HCT116 (cell line): Measurements from ENCODE around the gene SLC22A7. TPM values are rescaled to one million over a fixed set of nuclear protein-coding genes. Genes with fewer than 3 reads are reported as not detected.

ENCODE experiments used
- ATAC-seq: fragments of 200-7000 bp; cut with Tn5 transposase; 2 replicates; pipeline ENCODE4 v1.9.1; 2020; ENCODE audit warnings: mild to moderate bottlenecking, moderate library complexity
- BruUV-seq: library from RNA; stranded (reverse); fragments of 400-500 nt; replicated peaks from 2 replicates; lab custom pipeline; 2021; lab: Mats Ljungman, UMichigan
- CTCF ChIA-PET: fragments of 300-600 bp; sonication (Branson Sonifier 250); formaldehyde crosslinking; loops from one replicate; lab custom pipeline; 2021; ENCODE audit warnings: antibody characterized with exemption; lab: Charles Lee
- POLR2A ChIA-PET: fragments of 300-600, 350-600 bp; sonication (Branson Sonifier 250); formaldehyde crosslinking; loops from one replicate; lab custom pipeline; 2021; ENCODE audit warnings: antibody characterized with exemption; lab: Charles Lee
- RAD21 ChIA-PET, 2 experiments: fragments of 300-600 bp; sonication (Branson Sonifier 250); formaldehyde crosslinking; loops; one replicate each; lab custom pipeline; 2023; ENCODE audit warnings: low total read pairs in 2 of 2; ENCODE audit not compliant: uncharacterized antibody in 2 of 2, unreplicated experiment in 2 of 2, low non-redundant PET in 1 of 2; lab: Charles Lee
- DNase-seq: peaks from one replicate; pipeline ENCODE4 v3.0.0-alpha.2; 2010; ENCODE audit warnings: low read depth, low spot score
- H2AFZ ChIP-seq: fragments of 200-600 bp; shearing (Covaris generic), sonication (generic); 2 replicates; pipeline ENCODE4 v1.6.1; 2017; ENCODE audit warnings: low read depth, mixed run types, mixed read lengths, antibody characterized with exemption, low read length; ENCODE audit not compliant: poor library complexity, severe bottlenecking
- H3K27ac ChIP-seq: 2 replicates; pipeline ENCODE4 v1.5.1; 2012; ENCODE audit warnings: low read depth, low read length
- H3K27me3 ChIP-seq: fragments of 200-600 bp; sonication (generic); 2 replicates; pipeline ENCODE4 v1.6.1; 2016; ENCODE audit warnings: mixed run types, low read length, mixed read lengths; ENCODE audit not compliant: insufficient read depth
- H3K36me3 ChIP-seq, 2 experiments: fragments of 200-500 bp in 1 of 2; fragments of 200-600 bp in 1 of 2; sonication (Bioruptor generic) in 1 of 2; sonication (generic) in 1 of 2; 2 replicates each; pipeline versions ENCODE4 v1.5.1 to v1.6.1; 2014 to 2016; ENCODE audit warnings: low read length in 2 of 2, inconsistent platforms in 1 of 2, mixed read lengths in 1 of 2, mixed run types in 1 of 2; ENCODE audit not compliant: insufficient read depth in 2 of 2, control insufficient read depth in 1 of 2
- H3K4me1 ChIP-seq, 2 experiments: fragments of 200-600 bp in 1 of 2; sonication (generic) in 1 of 2; 2 replicates each; pipeline versions ENCODE4 v1.5.1 to v1.6.1; 2012 to 2017; ENCODE audit warnings: low read length in 2 of 2, inconsistent platforms in 1 of 2, mild to moderate bottlenecking in 1 of 2, mixed read lengths in 1 of 2, mixed run types in 1 of 2, moderate library complexity in 1 of 2; ENCODE audit not compliant: insufficient read depth in 2 of 2, control insufficient read depth in 1 of 2
- H3K4me2 ChIP-seq: fragments of 200-600 bp; sonication (generic); 2 replicates; pipeline ENCODE4 v1.6.1; 2017; ENCODE audit warnings: mixed run types, low read length, mixed read lengths
- H3K4me3 ChIP-seq, 2 experiments: fragments of 200-600 bp in 1 of 2; sonication (generic) in 1 of 2; replicated peaks in 1 of 2; 2 replicates each; pipeline ENCODE4 v1.5.1; 2011 to 2016; ENCODE audit warnings: low read length in 2 of 2, control low read depth in 1 of 2, low read depth in 1 of 2, mild to moderate bottlenecking in 1 of 2, mixed read lengths in 1 of 2, mixed run types in 1 of 2
- H3K79me2 ChIP-seq: fragments of 200-600 bp; sonication (generic); 2 replicates; pipeline ENCODE4 v1.6.1; 2017; ENCODE audit warnings: mild to moderate bottlenecking, mixed run types, low read length, moderate library complexity, mixed read lengths; ENCODE audit not compliant: insufficient read depth
- H3K9ac ChIP-seq: fragments of 200-600 bp; sonication (generic); 2 replicates; pipeline ENCODE4 v1.6.1; 2016; ENCODE audit warnings: low read length, mixed read lengths
- H3K9me2 ChIP-seq: fragments of 200-600 bp; sonication (generic), shearing (Covaris generic); 2 replicates; pipeline ENCODE4 v1.6.1; 2017; ENCODE audit warnings: mixed run types, mild to moderate bottlenecking, moderate library complexity; ENCODE audit not compliant: insufficient read depth
- H3K9me3 ChIP-seq, 2 experiments: fragments of 200-500 bp in 1 of 2; fragments of 200-600 bp in 1 of 2; sonication (Bioruptor generic) in 1 of 2; sonication (generic) in 1 of 2; 2 replicates each; pipeline ENCODE4 v1.6.1; 2014 to 2017; ENCODE audit warnings: low read length in 2 of 2, mixed read lengths in 2 of 2, inconsistent platforms in 1 of 2, low read depth in 1 of 2, mild to moderate bottlenecking in 1 of 2, mixed run types in 1 of 2, moderate library complexity in 1 of 2; ENCODE audit not compliant: control insufficient read depth in 1 of 2, insufficient read depth in 1 of 2
- H4K20me1 ChIP-seq: fragments of 200-600 bp; sonication (generic), shearing (Covaris generic); 2 replicates; pipeline ENCODE4 v1.6.1; 2017; ENCODE audit warnings: mixed run types, mild to moderate bottlenecking, moderate library complexity; ENCODE audit not compliant: insufficient read depth
- CEBPB ChIP-seq: IDR thresholded peaks from 2 replicates; pipeline ENCODE4 v1.6.1; 2012; ENCODE audit warnings: low read depth
- EGR1 ChIP-seq: IDR thresholded peaks from 2 replicates; pipeline ENCODE4 v1.6.1; 2012; ENCODE audit warnings: low read depth
- ELF1 ChIP-seq: IDR thresholded peaks from 2 replicates; pipeline ENCODE4 v1.6.1; 2012; ENCODE audit warnings: low read depth, borderline replicate concordance
- EZH2 ChIP-seq: fragments of 200-600 bp; sonication (generic); IDR thresholded peaks from 2 replicates; pipeline ENCODE4 v1.6.1; 2017; ENCODE audit warnings: antibody characterized with exemption, mixed run types
- EZH2phosphoT487 ChIP-seq: fragments of 200-600 bp; IDR thresholded peaks from 2 replicates; pipeline ENCODE4 v1.6.1; 2018; ENCODE audit warnings: antibody characterized with exemption, borderline replicate concordance
- JUND ChIP-seq: IDR thresholded peaks from 2 replicates; pipeline ENCODE4 v1.6.1; 2012
- RAD21 ChIP-seq: IDR thresholded peaks from 2 replicates; pipeline ENCODE4 v1.6.1; 2012; ENCODE audit warnings: low read depth, mild to moderate bottlenecking
- SIN3A ChIP-seq: IDR thresholded peaks from 2 replicates; pipeline ENCODE4 v1.6.1; 2012; ENCODE audit warnings: low read depth
- SRF ChIP-seq: IDR thresholded peaks from 2 replicates; pipeline ENCODE4 v1.6.1; 2012; ENCODE audit warnings: low read depth
- TCF7L2 ChIP-seq: IDR thresholded peaks from 2 replicates; pipeline ENCODE4 v1.7.0; 2011; ENCODE audit warnings: borderline replicate concordance, inconsistent platforms; ENCODE audit not compliant: insufficient read depth, insufficient read length; ENCODE audit errors: extremely low read depth
- YY1 ChIP-seq: IDR thresholded peaks from 2 replicates; pipeline ENCODE4 v1.6.1; 2011; ENCODE audit warnings: low read length, low read depth, moderate library complexity, mild to moderate bottlenecking; ENCODE audit not compliant: insufficient replicate concordance; ENCODE audit errors: extremely low read depth
- ZFX ChIP-seq: fragments of 450-650 bp; IDR thresholded peaks from 2 replicates; pipeline ENCODE4 v1.6.1; 2017
- ZNF274 ChIP-seq: fragments of 200-500 bp; sonication (Bioruptor generic); IDR thresholded peaks from 2 replicates; pipeline ENCODE4 v1.6.1; 2014; ENCODE audit warnings: mild to moderate bottlenecking, low read depth, low read length, inconsistent platforms
- intact Hi-C: fragments of 100-400 bp; cut with micrococcal nuclease; formaldehyde crosslinking; loops from 2 replicates; pipeline ENCODE4 v1.10.0; 2022
- total RNA-seq: library from RNA; stranded (reverse); gene quantifications from one replicate; pipeline ENCODE4 v1.2.1, GENCODE V29; 2021; ENCODE audit not compliant: unreplicated experiment
- TF ChIP-seq, protein P1 (sequence below): IDR thresholded peaks from 2 replicates; pipeline ENCODE4 v1.6.1; 2011; ENCODE audit warnings: mild to moderate bottlenecking, low read length, moderate library complexity; ENCODE audit not compliant: insufficient replicate concordance; ENCODE audit errors: extremely low read depth
- TF ChIP-seq, protein P2 (sequence below), 3 experiments: fragments of 200-600 bp in 1 of 3; sonication (generic) in 1 of 3; IDR thresholded peaks in 2 of 3; conservative IDR thresholded peaks in 1 of 3; 2 replicates each; pipeline ENCODE4 v1.5.1; 2012 to 2017; ENCODE audit warnings: low read depth in 2 of 3, low read length in 2 of 3, antibody characterized with exemption in 1 of 3, borderline replicate concordance in 1 of 3, control low read depth in 1 of 3, mild to moderate bottlenecking in 1 of 3, mixed read lengths in 1 of 3, mixed run types in 1 of 3, moderate library complexity in 1 of 3; ENCODE audit not compliant: insufficient read depth in 1 of 3
- TF ChIP-seq, protein P3 (sequence below): IDR thresholded peaks from 2 replicates; pipeline ENCODE4 v1.6.1; 2012; ENCODE audit warnings: low read depth
- TF ChIP-seq, protein P4 (sequence below): IDR thresholded peaks from 2 replicates; pipeline ENCODE4 v1.6.1; 2012

SLC22A7 gene
- total RNA-seq, 1 experiment from 2014 or later: not detected

DNA sequence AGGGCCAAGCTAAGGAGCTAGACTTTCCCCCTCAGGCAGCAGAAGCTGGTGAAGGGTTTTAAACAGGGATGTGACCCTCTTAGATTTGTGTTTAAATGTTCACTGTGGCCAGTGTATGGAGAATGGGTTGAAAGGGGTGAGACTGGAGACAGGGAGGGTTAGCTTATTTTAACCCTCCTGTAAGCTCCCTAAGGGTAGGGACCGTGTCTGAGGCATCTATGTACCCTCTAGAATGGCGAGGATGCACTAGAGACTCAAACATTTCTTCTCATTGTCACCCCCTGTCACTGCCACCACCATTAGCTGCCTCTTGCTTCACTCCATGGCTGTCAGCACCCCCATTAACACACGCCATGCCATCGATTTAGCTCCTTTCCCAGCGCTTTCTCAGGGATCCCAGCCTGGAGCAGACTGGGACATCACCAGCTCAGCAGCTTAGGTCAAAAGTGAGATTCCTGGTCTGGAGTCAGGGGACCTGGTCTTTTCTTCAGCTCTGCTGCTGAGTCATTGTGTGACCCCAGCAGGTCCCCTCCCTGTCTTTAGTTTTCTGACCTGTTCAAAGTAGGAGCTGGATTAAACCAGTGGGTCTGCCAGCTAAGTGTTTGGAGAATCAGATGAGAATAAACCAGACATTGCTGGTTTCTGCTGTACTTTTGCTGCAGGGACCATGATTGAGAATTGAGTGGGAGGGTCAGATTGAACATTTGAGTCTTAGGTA, 1.1 kb upstream of the SLC22A7 start:
- no peak for DNase-seq
- Histone ChIP-seq H3K4me2 (no peak overlapping the region), H3K27ac (no peak overlapping the region), H3K27me3 (no peaks in the 10 kb centered on the region), H3K4me1 (no peaks in the 10 kb centered on the region), H3K9me2 (no peaks in the 10 kb centered on the region), H3K79me2 (no peaks in the 10 kb centered on the region), H3K9me3 (no peaks in the 10 kb centered on the region), H3K9ac (no peak overlapping the region), H4K20me1 (no peaks in the 10 kb centered on the region), H3K4me3 (no peak overlapping the region), H2AFZ (no peak overlapping the region), H3K36me3 (no peaks in the 10 kb centered on the region)
- ChIA-PET RAD21 (no interaction called here), CTCF (no interaction called here), POLR2A (no interaction called here)
- TF ChIP-seq EZH2: no peak
- no peak for TF ChIP-seq ZNF274
- no peak for TF ChIP-seq YY1
- TF ChIP-seq, protein P1, sequence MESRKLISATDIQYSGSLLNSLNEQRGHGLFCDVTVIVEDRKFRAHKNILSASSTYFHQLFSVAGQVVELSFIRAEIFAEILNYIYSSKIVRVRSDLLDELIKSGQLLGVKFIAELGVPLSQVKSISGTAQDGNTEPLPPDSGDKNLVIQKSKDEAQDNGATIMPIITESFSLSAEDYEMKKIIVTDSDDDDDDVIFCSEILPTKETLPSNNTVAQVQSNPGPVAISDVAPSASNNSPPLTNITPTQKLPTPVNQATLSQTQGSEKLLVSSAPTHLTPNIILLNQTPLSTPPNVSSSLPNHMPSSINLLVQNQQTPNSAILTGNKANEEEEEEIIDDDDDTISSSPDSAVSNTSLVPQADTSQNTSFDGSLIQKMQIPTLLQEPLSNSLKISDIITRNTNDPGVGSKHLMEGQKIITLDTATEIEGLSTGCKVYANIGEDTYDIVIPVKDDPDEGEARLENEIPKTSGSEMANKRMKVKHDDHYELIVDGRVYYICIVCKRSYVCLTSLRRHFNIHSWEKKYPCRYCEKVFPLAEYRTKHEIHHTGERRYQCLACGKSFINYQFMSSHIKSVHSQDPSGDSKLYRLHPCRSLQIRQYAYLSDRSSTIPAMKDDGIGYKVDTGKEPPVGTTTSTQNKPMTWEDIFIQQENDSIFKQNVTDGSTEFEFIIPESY: no peak
- no peak for TF ChIP-seq JUND
- TF ChIP-seq RAD21: no peak
- TF ChIP-seq SRF: no peak
- no peak for TF ChIP-seq SIN3A
- TF ChIP-seq TCF7L2: no peak
- TF ChIP-seq, protein P2, sequence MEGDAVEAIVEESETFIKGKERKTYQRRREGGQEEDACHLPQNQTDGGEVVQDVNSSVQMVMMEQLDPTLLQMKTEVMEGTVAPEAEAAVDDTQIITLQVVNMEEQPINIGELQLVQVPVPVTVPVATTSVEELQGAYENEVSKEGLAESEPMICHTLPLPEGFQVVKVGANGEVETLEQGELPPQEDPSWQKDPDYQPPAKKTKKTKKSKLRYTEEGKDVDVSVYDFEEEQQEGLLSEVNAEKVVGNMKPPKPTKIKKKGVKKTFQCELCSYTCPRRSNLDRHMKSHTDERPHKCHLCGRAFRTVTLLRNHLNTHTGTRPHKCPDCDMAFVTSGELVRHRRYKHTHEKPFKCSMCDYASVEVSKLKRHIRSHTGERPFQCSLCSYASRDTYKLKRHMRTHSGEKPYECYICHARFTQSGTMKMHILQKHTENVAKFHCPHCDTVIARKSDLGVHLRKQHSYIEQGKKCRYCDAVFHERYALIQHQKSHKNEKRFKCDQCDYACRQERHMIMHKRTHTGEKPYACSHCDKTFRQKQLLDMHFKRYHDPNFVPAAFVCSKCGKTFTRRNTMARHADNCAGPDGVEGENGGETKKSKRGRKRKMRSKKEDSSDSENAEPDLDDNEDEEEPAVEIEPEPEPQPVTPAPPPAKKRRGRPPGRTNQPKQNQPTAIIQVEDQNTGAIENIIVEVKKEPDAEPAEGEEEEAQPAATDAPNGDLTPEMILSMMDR (IDR thresholded peaks at IDR 0.05 in 2 of 3, conservative IDR thresholded peaks at IDR 0.05 in 1 of 3; ENCODE audit: borderline replicate concordance in 1 of 3, insufficient read depth in 1 of 3, low read depth in 2 of 3, low read length in 2 of 3): no peak
- TF ChIP-seq, protein P3, sequence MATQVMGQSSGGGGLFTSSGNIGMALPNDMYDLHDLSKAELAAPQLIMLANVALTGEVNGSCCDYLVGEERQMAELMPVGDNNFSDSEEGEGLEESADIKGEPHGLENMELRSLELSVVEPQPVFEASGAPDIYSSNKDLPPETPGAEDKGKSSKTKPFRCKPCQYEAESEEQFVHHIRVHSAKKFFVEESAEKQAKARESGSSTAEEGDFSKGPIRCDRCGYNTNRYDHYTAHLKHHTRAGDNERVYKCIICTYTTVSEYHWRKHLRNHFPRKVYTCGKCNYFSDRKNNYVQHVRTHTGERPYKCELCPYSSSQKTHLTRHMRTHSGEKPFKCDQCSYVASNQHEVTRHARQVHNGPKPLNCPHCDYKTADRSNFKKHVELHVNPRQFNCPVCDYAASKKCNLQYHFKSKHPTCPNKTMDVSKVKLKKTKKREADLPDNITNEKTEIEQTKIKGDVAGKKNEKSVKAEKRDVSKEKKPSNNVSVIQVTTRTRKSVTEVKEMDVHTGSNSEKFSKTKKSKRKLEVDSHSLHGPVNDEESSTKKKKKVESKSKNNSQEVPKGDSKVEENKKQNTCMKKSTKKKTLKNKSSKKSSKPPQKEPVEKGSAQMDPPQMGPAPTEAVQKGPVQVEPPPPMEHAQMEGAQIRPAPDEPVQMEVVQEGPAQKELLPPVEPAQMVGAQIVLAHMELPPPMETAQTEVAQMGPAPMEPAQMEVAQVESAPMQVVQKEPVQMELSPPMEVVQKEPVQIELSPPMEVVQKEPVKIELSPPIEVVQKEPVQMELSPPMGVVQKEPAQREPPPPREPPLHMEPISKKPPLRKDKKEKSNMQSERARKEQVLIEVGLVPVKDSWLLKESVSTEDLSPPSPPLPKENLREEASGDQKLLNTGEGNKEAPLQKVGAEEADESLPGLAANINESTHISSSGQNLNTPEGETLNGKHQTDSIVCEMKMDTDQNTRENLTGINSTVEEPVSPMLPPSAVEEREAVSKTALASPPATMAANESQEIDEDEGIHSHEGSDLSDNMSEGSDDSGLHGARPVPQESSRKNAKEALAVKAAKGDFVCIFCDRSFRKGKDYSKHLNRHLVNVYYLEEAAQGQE: no peak
- TF ChIP-seq CEBPB: no peak
- no peak for TF ChIP-seq ELF1
- no peak for TF ChIP-seq EGR1
- TF ChIP-seq, protein P4, sequence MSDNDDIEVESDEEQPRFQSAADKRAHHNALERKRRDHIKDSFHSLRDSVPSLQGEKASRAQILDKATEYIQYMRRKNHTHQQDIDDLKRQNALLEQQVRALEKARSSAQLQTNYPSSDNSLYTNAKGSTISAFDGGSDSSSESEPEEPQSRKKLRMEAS: no peak
- TF ChIP-seq EZH2phosphoT487: no peak
- TF ChIP-seq ZFX: no peak
- BruUV-seq: no TSS peak
- intact Hi-C loops: no loop called here
- ATAC-seq: no peak
